ENCODE measurements around the gene EP400.

DNA sequence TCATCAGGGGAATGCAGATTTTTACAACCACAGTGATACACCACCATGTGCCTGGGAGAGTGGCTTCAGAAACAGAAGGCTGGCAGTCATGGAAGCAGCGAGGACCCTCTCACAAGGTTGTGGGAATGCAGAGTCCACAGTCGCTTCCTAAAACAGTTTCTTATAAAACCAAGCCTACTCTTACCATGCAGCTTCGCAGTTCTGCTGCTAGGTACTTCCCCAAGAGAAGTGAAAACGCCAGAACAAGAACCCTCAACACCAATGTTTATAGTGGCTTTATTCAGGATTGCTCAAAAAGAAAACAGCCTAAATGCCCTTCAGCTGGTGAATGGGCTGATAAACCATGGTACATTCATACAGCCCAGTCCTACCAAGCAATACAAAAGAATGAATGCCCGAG lies 107.2 kb downstream of the EP400 start:
- TF ChIP-seq TAF1 (IDR thresholded peaks at IDR 0.05; ENCODE audit: low read depth, low read length), result no peak
- no peak for TF ChIP-seq POLR2A (IDR thresholded peaks at IDR 0.05; ENCODE audit: low read depth, low read length)
- TF ChIP-seq PAX5 (IDR thresholded peaks at IDR 0.05; ENCODE audit: insufficient read depth, low read length, severe bottlenecking), result no peak
- no peak for TF ChIP-seq POLR2AphosphoS5 (IDR thresholded peaks at IDR 0.05; ENCODE audit: low read depth, low read length)
- no peak for TF ChIP-seq POU2F2 (IDR thresholded peaks at IDR 0.05; ENCODE audit: low read depth, low read length)

All from GM12891 (cell line).